Mesenchymal stem cell (in vitro differentiated cells and primary cell): ENCODE data around the gene TADA3.

Experiments
- DNase-seq: peaks from one replicate; pipeline ENCODE4 v3.0.0-alpha.2; 2013
- H2AFZ ChIP-seq: one replicate; pipeline ENCODE4 v1.6.1; 2013; ENCODE audit warnings: low read depth, mild to moderate bottlenecking, control low read depth, inconsistent platforms, low read length, moderate library complexity
- H2AK5ac ChIP-seq: 2 replicates; pipeline ENCODE4 v1.6.1; 2013; ENCODE audit warnings: low read length, moderate library complexity, mild to moderate bottlenecking, inconsistent platforms; ENCODE audit not compliant: severe bottlenecking
- H2BK120ac ChIP-seq: one replicate; pipeline ENCODE4 v1.6.1; 2013; ENCODE audit warnings: low read depth, mild to moderate bottlenecking, inconsistent platforms, low read length, moderate library complexity
- H2BK12ac ChIP-seq, 2 experiments: one replicate each; pipeline ENCODE4 v1.6.1; 2013; ENCODE audit warnings: inconsistent platforms in 2 of 2, low read length in 2 of 2, mild to moderate bottlenecking in 2 of 2, moderate library complexity in 2 of 2, control low read depth in 1 of 2
- H2BK15ac ChIP-seq: one replicate; pipeline ENCODE4 v1.6.1; 2013; ENCODE audit warnings: mild to moderate bottlenecking, low read depth, inconsistent platforms; ENCODE audit not compliant: poor library complexity, severe bottlenecking
- H2BK5ac ChIP-seq: 2 replicates; pipeline ENCODE4 v1.6.1; 2013; ENCODE audit warnings: low read depth, mild to moderate bottlenecking, low read length, control low read depth, inconsistent platforms; ENCODE audit not compliant: poor library complexity, severe bottlenecking
- H3K14ac ChIP-seq, 2 experiments: one replicate each; pipeline ENCODE4 v1.6.1; 2013; ENCODE audit warnings: inconsistent platforms in 2 of 2, low read length in 2 of 2, control low read depth in 1 of 2, mild to moderate bottlenecking in 1 of 2, moderate library complexity in 1 of 2
- H3K18ac ChIP-seq, 2 experiments: one replicate each; pipeline ENCODE4 v1.6.1; 2013; ENCODE audit warnings: inconsistent platforms in 2 of 2, low read length in 2 of 2, control low read depth in 1 of 2, low read depth in 1 of 2, mild to moderate bottlenecking in 1 of 2
- H3K23ac ChIP-seq, 2 experiments: one replicate each; pipeline ENCODE4 v1.6.1; 2013; ENCODE audit warnings: inconsistent platforms in 2 of 2, low read length in 2 of 2, mild to moderate bottlenecking in 2 of 2, moderate library complexity in 2 of 2, control low read depth in 1 of 2
- H3K27ac ChIP-seq: 2 replicates; pipeline ENCODE4 v1.5.1; 2013; ENCODE audit warnings: mild to moderate bottlenecking, moderate library complexity, low read length, control low read depth, inconsistent platforms; ENCODE audit not compliant: poor library complexity, severe bottlenecking
- H3K27me3 ChIP-seq, 2 experiments: 2 replicates each; pipeline versions ENCODE4 v1.6.1 to v1.7.0; 2013; ENCODE audit warnings: low read length in 2 of 2, mild to moderate bottlenecking in 2 of 2, moderate library complexity in 2 of 2, control low read depth in 1 of 2, inconsistent platforms in 1 of 2; ENCODE audit not compliant: control insufficient read depth in 1 of 2, insufficient read depth in 1 of 2
- H3K36me3 ChIP-seq, 2 experiments: 2 replicates each; pipeline versions ENCODE4 v1.6.1 to v1.7.0; 2013; ENCODE audit warnings: low read length in 2 of 2, control low read depth in 1 of 2, inconsistent platforms in 1 of 2, low read depth in 1 of 2, mild to moderate bottlenecking in 1 of 2; ENCODE audit not compliant: insufficient read depth in 2 of 2, control insufficient read depth in 1 of 2
- H3K4ac ChIP-seq, 2 experiments: one replicate each; pipeline ENCODE4 v1.6.1; 2013; ENCODE audit warnings: inconsistent platforms in 2 of 2, low read length in 2 of 2, mild to moderate bottlenecking in 2 of 2, moderate library complexity in 2 of 2, control low read depth in 1 of 2, low read depth in 1 of 2
- H3K4me1 ChIP-seq: 2 replicates; pipeline ENCODE4 v1.6.1; 2013; ENCODE audit warnings: low read depth, low read length, control low read depth; ENCODE audit not compliant: control insufficient read depth, insufficient read depth
- H3K4me2 ChIP-seq: 2 replicates; pipeline ENCODE4 v1.6.1; 2013; ENCODE audit warnings: low read length, mild to moderate bottlenecking, inconsistent platforms; ENCODE audit not compliant: poor library complexity, severe bottlenecking
- H3K4me3 ChIP-seq, 2 experiments: 2 replicates each; pipeline versions ENCODE4 v1.5.1 to v1.7.0; 2013; ENCODE audit warnings: low read length in 2 of 2, mild to moderate bottlenecking in 2 of 2, control low read depth in 1 of 2, low read depth in 1 of 2; ENCODE audit not compliant: insufficient read depth in 1 of 2
- H3K79me1 ChIP-seq: replicated peaks from 2 replicates; pipeline ENCODE4 v1.6.1; 2013; ENCODE audit warnings: mild to moderate bottlenecking, control low read depth, low read length, inconsistent platforms; ENCODE audit not compliant: poor library complexity, severe bottlenecking
- H3K9ac ChIP-seq: 2 replicates; pipeline ENCODE4 v1.7.0; 2013; ENCODE audit warnings: mild to moderate bottlenecking, low read length, moderate library complexity
- H3K9me3 ChIP-seq: 2 replicates; pipeline ENCODE4 v1.7.0; 2013; ENCODE audit warnings: mild to moderate bottlenecking, low read length; ENCODE audit not compliant: control insufficient read depth
- H4K8ac ChIP-seq: one replicate; pipeline ENCODE4 v1.6.1; 2013; ENCODE audit warnings: inconsistent platforms, mild to moderate bottlenecking, low read length, moderate library complexity
- H4K91ac ChIP-seq: one replicate; pipeline ENCODE4 v1.6.1; 2013; ENCODE audit warnings: mild to moderate bottlenecking, low read length, inconsistent platforms
- WGBS: methylation state at CpG from one replicate; pipeline ENCODE4 v1.1.7; 2013; ENCODE audit warnings: mixed read lengths; 5-methylcytosine and 5-hydroxymethylcytosine counted together

TADA3 gene

GRCh38 chr3:9739181-9739580 lies 53.1 kb downstream of the TADA3 start:
- no peak overlapping the region for H3K23ac ChIP-seq
- peak overlapping the region; percentile 13 for H4K91ac ChIP-seq
- no peak overlapping the region for H2BK12ac ChIP-seq
- H3K27me3 ChIP-seq, result no peaks in the 10 kb centered on the region
- H3K9me3 ChIP-seq, result no peaks in the 10 kb centered on the region
- H2AFZ ChIP-seq, result no peak overlapping the region
- no peak overlapping the region for H2BK120ac ChIP-seq
- no peak overlapping the region for H3K27ac ChIP-seq
- no peak overlapping the region for H2AK5ac ChIP-seq
- no peak overlapping the region for H2BK15ac ChIP-seq
- 97% methylated on average over 15 of the region's 15 CpGs for WGBS
- H3K4me2 ChIP-seq, result no peak overlapping the region
- H3K9ac ChIP-seq, result no peak overlapping the region
- no peak overlapping the region for H2BK5ac ChIP-seq
- peaks cover 83 to 97% of the 10 kb centered on the region in 2 experiments for H3K36me3 ChIP-seq
- no peak overlapping the region for H4K8ac ChIP-seq
- H3K4ac ChIP-seq, result no peak overlapping the region
- no peak overlapping the region for H3K14ac ChIP-seq
- no peak for DNase-seq
- H3K79me1 ChIP-seq, result peaks cover 52% of the 10 kb centered on the region
- H3K18ac ChIP-seq, result no peak overlapping the region
- no peak overlapping the region for H3K4me3 ChIP-seq
- H3K4me1 ChIP-seq, result peaks cover under 1% of the 10 kb centered on the region

- Histone ChIP-seq H4K91ac (no peak overlapping the region), H3K4me2 (no peak overlapping the region), H3K27me3 (no peaks in the 10 kb centered on the region), H2BK120ac (no peak overlapping the region), H3K9me3 (no peaks in the 10 kb centered on the region), H2AFZ (no peak overlapping the region), H3K23ac (no peak overlapping the region), H2BK12ac (no peak overlapping the region), H4K8ac (no peak overlapping the region), H3K27ac (no peak overlapping the region), H3K18ac (no peak overlapping the region), H2BK5ac (no peak overlapping the region), H3K9ac (no peak overlapping the region), H3K79me1 (peaks cover 43% of the 10 kb centered on the region), H3K4ac (no peak overlapping the region), H3K14ac (no peak overlapping the region), H3K4me1 (peaks cover 11% of the 10 kb centered on the region), H3K4me3 (no peak overlapping the region), H2BK15ac (no peak overlapping the region), H2AK5ac (no peak overlapping the region), H3K36me3 (peaks cover 65 to 77% of the 10 kb centered on the region in 2 experiments)
- no peak for DNase-seq
- WGBS, result 86% methylated on average over 2 of the region's 2 CpGs
These were observed 55.4 kb downstream of the TADA3 start for GRCh38 chr3:9736831-9737230.

GRCh38 chr3:9732740-9733115 lies 59.5 kb downstream of the TADA3 start:
- H3K27ac ChIP-seq, result no peak overlapping the region

GRCh38 chr3:9732080-9732739 lies 60.1 kb downstream of the TADA3 start:
- H3K4ac ChIP-seq, result peak overlapping the region; percentile 13 to 22
- peak overlapping the region; percentile 74 for H4K91ac ChIP-seq
- H2BK12ac ChIP-seq, result no peak overlapping the region
- no peak overlapping the region for H3K23ac ChIP-seq
- H3K4me3 ChIP-seq, result peak overlapping the region; percentile 88
- peaks cover 23 to 30% of the 10 kb centered on the region in 2 experiments for H3K36me3 ChIP-seq
- H4K8ac ChIP-seq, result peak overlapping the region; percentile 27
- H3K4me2 ChIP-seq, result peak overlapping the region; percentile 81
- H3K14ac ChIP-seq, result no peak overlapping the region
- H3K9me3 ChIP-seq, result no peaks in the 10 kb centered on the region
- H2AFZ ChIP-seq, result peak overlapping the region; percentile 62
- no peak overlapping the region for H2BK120ac ChIP-seq
- no peak overlapping the region for H3K27ac ChIP-seq
- H3K27me3 ChIP-seq, result peaks cover 0 to 6% of the 10 kb centered on the region in 2 experiments
- H3K4me1 ChIP-seq, result peaks cover 14% of the 10 kb centered on the region
- H2BK5ac ChIP-seq, result no peak overlapping the region
- no peak overlapping the region for H2AK5ac ChIP-seq
- peak overlapping the region; percentile 100 for H3K9ac ChIP-seq
- no peak overlapping the region for H3K18ac ChIP-seq
- WGBS, result 7% methylated on average over 41 of the region's 41 CpGs
- H3K79me1 ChIP-seq, result peaks cover 9% of the 10 kb centered on the region
- H2BK15ac ChIP-seq, result peak overlapping the region; percentile 41
- peak; percentile 46 for DNase-seq

More at GRCh38 chr3:9732740-9733115, 59.5 kb downstream of the TADA3 start:
- Histone ChIP-seq H2BK5ac (no peak overlapping the region), H3K23ac (no peak overlapping the region), H3K4me2 (peak overlapping the region; percentile 81), H3K9ac (peak overlapping the region; percentile 100), H3K4ac (no peak overlapping the region), H3K79me1 (peaks cover 9% of the 10 kb centered on the region), H4K91ac (no peak overlapping the region), H2BK120ac (no peak overlapping the region), H3K27me3 (peaks cover 0 to 3% of the 10 kb centered on the region in 2 experiments), H2BK15ac (no peak overlapping the region), H3K4me3 (peak overlapping the region; percentile 88), H2AFZ (no peak overlapping the region), H3K14ac (no peak overlapping the region), H3K36me3 (peaks cover 28 to 36% of the 10 kb centered on the region in 2 experiments), H3K9me3 (no peaks in the 10 kb centered on the region), H2BK12ac (no peak overlapping the region), H3K4me1 (peaks cover 14% of the 10 kb centered on the region), H2AK5ac (no peak overlapping the region), H4K8ac (no peak overlapping the region), H3K18ac (no peak overlapping the region)
- DNase-seq, result peak; percentile 18
- 58% methylated on average over 4 of the region's 7 CpGs for whole genome bisulfite sequencing
